ENCODE data around the gene ZNF407.

The ZNF407 gene

GRCh38 chr18:74876630-74877243, 279.1 kb downstream of the ZNF407 start:
- DNase-seq (ENCODE audit: low read depth in 3 of 3) = no peak

- no peak for DNase-seq (ENCODE audit: low read depth in 3 of 3)
Observed at GRCh38 chr18:74878267-74878666, 280.6 kb downstream of the ZNF407 start.

- DNase-seq (ENCODE audit: low read depth in 3 of 3) = no peak
Observed at GRCh38 chr18:74880706-74881278, 283.1 kb downstream of the ZNF407 start.

GRCh38 chr18:74892066-74892627, 294.5 kb downstream of the ZNF407 start:
- no peak for DNase-seq (ENCODE audit: low read depth in 3 of 3)

GRCh38 chr18:74895686-74896085, 298.0 kb downstream of the ZNF407 start:
- DNase-seq (ENCODE audit: low read depth in 3 of 3) = no peak

- DNase-seq (ENCODE audit: low read depth in 3 of 3) = peak in 1 of 3 experiments; percentile 17
Observed at GRCh38 chr18:74896390-74896991, 298.8 kb downstream of the ZNF407 start.

GRCh38 chr18:74897971-74898657, 300.4 kb downstream of the ZNF407 start:
- DNase-seq (ENCODE audit: low read depth in 3 of 3) = no peak

GRCh38 chr18:74898965-74899364, 301.3 kb downstream of the ZNF407 start:
- no peak for DNase-seq (ENCODE audit: low read depth in 3 of 3)

- DNase-seq (ENCODE audit: low read depth in 3 of 3) = no peak
Observed at GRCh38 chr18:74899554-74899953, 301.9 kb downstream of the ZNF407 start.

GRCh38 chr18:74901362-74902146, 303.9 kb downstream of the ZNF407 start:
- DNase-seq (ENCODE audit: low read depth in 3 of 3) = no peak

GRCh38 chr18:74902147-74902455, 304.4 kb downstream of the ZNF407 start:
- DNase-seq (ENCODE audit: low read depth in 3 of 3) = no peak

GRCh38 chr18:74905247-74905646, 307.6 kb downstream of the ZNF407 start:
- DNase-seq (ENCODE audit: low read depth in 3 of 3) = no peak

- no peak for DNase-seq (ENCODE audit: low read depth in 3 of 3)
Observed at GRCh38 chr18:74906184-74906583, 308.5 kb downstream of the ZNF407 start.

- DNase-seq (ENCODE audit: low read depth in 3 of 3) = no peak
Observed at GRCh38 chr18:74914052-74914591, 316.5 kb downstream of the ZNF407 start.

- no peak for DNase-seq (ENCODE audit: low read depth in 3 of 3)
Observed at GRCh38 chr18:74914648-74915047, 317.0 kb downstream of the ZNF407 start.

- DNase-seq (ENCODE audit: low read depth in 3 of 3) = no peak
Observed at GRCh38 chr18:74916773-74917393, 319.2 kb downstream of the ZNF407 start.

- no peak for DNase-seq (ENCODE audit: low read depth in 3 of 3)
Observed at GRCh38 chr18:74918276-74918790, 320.7 kb downstream of the ZNF407 start.

- DNase-seq (ENCODE audit: low read depth in 3 of 3) = no peak
Observed at GRCh38 chr18:74921057-74921820, 323.6 kb downstream of the ZNF407 start.

GRCh38 chr18:74926051-74926450, 328.4 kb downstream of the ZNF407 start:
- DNase-seq (ENCODE audit: low read depth in 3 of 3) = no peak
